ENCODE results near the gene ZBTB20. TPM values are rescaled to one million over a fixed set of nuclear protein-coding genes. Genes with fewer than 3 reads are reported as not detected.

Gene ZBTB20
- total RNA-seq, 2 donors from 2014 or later: 111 to 189 TPM

DNA sequence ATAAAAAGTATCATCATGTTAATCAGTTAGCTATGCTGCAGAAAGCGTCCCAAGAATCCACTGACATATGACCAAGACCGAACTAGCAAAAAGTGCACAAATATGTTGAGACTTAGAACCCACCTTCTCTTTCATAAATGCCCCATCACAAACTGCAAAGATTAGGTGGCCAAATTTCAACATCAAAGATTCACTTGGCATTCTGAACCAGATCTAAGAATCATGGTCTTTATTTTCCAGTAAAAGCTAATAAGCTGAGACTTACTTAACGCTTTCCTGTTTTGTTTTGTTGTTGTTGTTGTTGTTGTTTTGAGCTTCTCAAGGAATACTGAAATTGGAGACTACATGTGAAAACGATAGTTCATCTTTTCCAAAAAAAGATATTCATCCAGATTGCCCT lies 62.4 kb downstream of the ZBTB20 start:
- intact Hi-C loops (cut with DNase I): no loop called here
- H3K27me3 ChIP-seq (replicated peaks; ENCODE audit: insufficient read depth): no peaks in the 10 kb centered on the region
- no peaks in the 10 kb centered on the region for H3K4me1 ChIP-seq (replicated peaks)
- no peak overlapping the region for H3K27ac ChIP-seq
- H3K4me3 ChIP-seq: no peak overlapping the region
- no peaks in the 10 kb centered on the region for H3K36me3 ChIP-seq
- WGBS: 83% methylated on average over 4 of the region's 4 CpGs
- TF ChIP-seq POLR2A (IDR thresholded peaks at IDR 0.05) (no peak), POLR2AphosphoS5 (IDR thresholded peaks at IDR 0.05) (no peak)
- TF ChIP-seq, protein P1, sequence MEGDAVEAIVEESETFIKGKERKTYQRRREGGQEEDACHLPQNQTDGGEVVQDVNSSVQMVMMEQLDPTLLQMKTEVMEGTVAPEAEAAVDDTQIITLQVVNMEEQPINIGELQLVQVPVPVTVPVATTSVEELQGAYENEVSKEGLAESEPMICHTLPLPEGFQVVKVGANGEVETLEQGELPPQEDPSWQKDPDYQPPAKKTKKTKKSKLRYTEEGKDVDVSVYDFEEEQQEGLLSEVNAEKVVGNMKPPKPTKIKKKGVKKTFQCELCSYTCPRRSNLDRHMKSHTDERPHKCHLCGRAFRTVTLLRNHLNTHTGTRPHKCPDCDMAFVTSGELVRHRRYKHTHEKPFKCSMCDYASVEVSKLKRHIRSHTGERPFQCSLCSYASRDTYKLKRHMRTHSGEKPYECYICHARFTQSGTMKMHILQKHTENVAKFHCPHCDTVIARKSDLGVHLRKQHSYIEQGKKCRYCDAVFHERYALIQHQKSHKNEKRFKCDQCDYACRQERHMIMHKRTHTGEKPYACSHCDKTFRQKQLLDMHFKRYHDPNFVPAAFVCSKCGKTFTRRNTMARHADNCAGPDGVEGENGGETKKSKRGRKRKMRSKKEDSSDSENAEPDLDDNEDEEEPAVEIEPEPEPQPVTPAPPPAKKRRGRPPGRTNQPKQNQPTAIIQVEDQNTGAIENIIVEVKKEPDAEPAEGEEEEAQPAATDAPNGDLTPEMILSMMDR (IDR thresholded peaks at IDR 0.05): no peak
- DNase-seq (ENCODE audit: low spot score): no peak
- H3K9me3 ChIP-seq: no peaks in the 10 kb centered on the region

DNA sequence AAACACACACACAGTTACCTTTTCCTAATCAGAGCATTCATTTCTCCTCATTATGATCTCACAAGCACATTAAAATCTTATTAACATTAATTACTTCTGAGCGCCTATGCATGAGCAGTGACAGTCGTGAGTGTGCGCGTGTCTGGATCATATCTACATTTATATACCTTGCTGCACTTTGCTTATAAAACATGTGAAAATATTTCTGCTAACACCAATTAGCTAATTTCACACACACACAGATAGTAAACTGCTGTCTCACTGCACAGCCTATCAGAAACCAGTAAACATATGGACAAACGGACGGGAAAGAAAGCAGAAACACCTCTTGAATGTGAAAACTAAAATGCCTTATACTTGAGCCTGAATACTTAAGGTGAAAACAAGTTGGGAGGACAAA lies 64.8 kb downstream of the ZBTB20 start:
- DNase-seq (ENCODE audit: low spot score): no peak
- WGBS: 84% methylated on average over 6 of the region's 6 CpGs
- Histone ChIP-seq H3K36me3 (no peaks in the 10 kb centered on the region), H3K27ac (no peak overlapping the region), H3K9me3 (no peaks in the 10 kb centered on the region), H3K4me3 (no peak overlapping the region), H3K27me3 (replicated peaks; ENCODE audit: insufficient read depth) (no peaks in the 10 kb centered on the region), H3K4me1 (replicated peaks) (no peaks in the 10 kb centered on the region)
- TF ChIP-seq POLR2A (IDR thresholded peaks at IDR 0.05) (no peak), POLR2AphosphoS5 (IDR thresholded peaks at IDR 0.05) (no peak)
- TF ChIP-seq, protein P1 (IDR thresholded peaks at IDR 0.05): no peak
- intact Hi-C loops (cut with DNase I): no loop called here

DNA sequence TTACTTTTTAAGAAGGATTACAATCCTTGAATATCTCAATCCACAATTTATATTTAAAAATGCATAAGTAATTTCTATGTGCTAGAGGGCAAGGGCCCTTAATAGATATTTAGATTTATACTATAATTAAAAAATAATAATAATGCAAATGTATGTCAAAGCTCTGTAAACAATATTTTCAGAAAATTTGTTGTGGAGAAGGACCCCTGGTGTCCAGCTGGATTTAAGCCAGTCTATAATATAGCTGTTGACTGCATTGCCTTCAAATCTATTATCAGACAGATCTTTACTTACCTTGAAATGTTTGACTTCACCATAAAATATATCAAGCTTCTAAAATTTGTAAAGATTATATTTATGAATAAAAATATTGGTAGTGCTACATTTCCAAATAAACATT lies 65.6 kb downstream of the ZBTB20 start:
- no peak for DNase-seq (ENCODE audit: low spot score)
- no peaks in the 10 kb centered on the region for H3K9me3 ChIP-seq
- H3K4me3 ChIP-seq: no peak overlapping the region
- intact Hi-C loops (cut with DNase I): no loop called here
- no peaks in the 10 kb centered on the region for H3K4me1 ChIP-seq (replicated peaks)
- no peak overlapping the region for H3K27ac ChIP-seq
- TF ChIP-seq POLR2A (IDR thresholded peaks at IDR 0.05): no peak
- TF ChIP-seq, protein P1 (IDR thresholded peaks at IDR 0.05): no peak
- TF ChIP-seq POLR2AphosphoS5 (IDR thresholded peaks at IDR 0.05): no peak
- H3K36me3 ChIP-seq: no peaks in the 10 kb centered on the region
- no peaks in the 10 kb centered on the region for H3K27me3 ChIP-seq (replicated peaks; ENCODE audit: insufficient read depth)

DNA sequence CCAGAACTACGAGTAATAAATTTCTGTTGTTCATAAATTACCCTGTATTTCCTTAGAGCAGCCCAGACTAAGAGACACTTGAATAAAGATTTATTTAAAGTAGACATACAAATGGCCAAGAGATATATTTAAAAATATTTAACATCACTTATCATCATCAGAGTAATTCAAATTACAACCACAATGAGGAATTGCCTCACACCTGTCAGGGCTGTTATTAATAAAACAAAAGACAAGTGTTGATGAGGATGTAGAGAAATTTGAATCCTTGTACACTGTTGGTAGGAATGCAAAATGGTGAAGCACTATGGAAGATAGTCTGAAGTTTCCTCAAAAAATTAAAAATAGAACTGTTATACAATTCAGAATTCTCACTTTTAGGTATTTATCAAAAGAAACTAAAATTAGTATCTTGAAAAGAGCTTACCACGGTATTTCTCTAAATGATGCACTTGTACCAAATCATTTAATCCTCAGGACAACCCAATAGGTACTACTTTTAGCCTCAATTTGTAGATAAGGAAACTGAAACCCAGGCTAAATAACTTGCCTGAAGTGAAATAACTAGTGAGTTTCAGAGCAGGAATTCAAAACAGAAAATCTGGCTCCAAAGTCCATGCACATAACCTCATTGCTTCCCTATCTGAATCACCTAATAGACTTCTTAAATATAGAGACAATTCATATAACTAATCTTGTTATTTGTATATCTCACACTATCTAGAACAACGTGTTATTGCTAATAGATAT lies 69.4 kb downstream of the ZBTB20 start:
- Histone ChIP-seq H3K27me3 (replicated peaks; ENCODE audit: insufficient read depth) (no peaks in the 10 kb centered on the region), H3K4me1 (replicated peaks) (no peaks in the 10 kb centered on the region), H3K27ac (no peak overlapping the region), H3K9me3 (no peaks in the 10 kb centered on the region), H3K36me3 (no peaks in the 10 kb centered on the region), H3K4me3 (no peak overlapping the region)
- intact Hi-C loops (cut with DNase I): no loop called here
- TF ChIP-seq POLR2A (IDR thresholded peaks at IDR 0.05) (no peak), POLR2AphosphoS5 (IDR thresholded peaks at IDR 0.05) (no peak)
- TF ChIP-seq, protein P1 (IDR thresholded peaks at IDR 0.05): no peak
- no peak for DNase-seq (ENCODE audit: low spot score)
- WGBS: 85% methylated on average over 3 of the region's 3 CpGs

DNA sequence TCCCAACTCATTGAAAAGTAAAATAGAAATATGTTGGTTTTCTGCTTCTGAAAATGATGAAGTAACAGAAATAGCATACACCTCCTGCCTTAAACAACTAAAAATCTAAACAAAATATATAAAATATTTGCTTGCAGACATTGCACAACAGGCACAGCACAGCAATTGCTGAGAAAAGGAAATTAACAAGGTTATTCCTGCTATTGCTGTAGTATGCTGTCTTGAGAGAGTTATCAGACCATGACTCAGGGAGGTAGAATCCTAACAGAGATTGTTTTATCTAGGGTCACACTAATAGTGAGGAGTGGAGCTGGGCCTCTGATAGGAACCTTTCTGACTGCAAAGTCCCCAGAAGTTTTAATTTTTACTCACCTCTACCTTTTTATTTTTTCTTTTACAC lies 72.6 kb downstream of the ZBTB20 start:
- H3K9me3 ChIP-seq: no peaks in the 10 kb centered on the region
- H3K4me1 ChIP-seq (replicated peaks): no peaks in the 10 kb centered on the region
- no peaks in the 10 kb centered on the region for H3K36me3 ChIP-seq
- intact Hi-C loops (cut with DNase I): no loop called here
- H3K4me3 ChIP-seq: no peak overlapping the region
- TF ChIP-seq POLR2AphosphoS5 (IDR thresholded peaks at IDR 0.05) (no peak), POLR2A (IDR thresholded peaks at IDR 0.05) (no peak)
- TF ChIP-seq, protein P1 (IDR thresholded peaks at IDR 0.05): no peak
- DNase-seq (ENCODE audit: low spot score): no peak
- H3K27ac ChIP-seq: no peak overlapping the region
- no peaks in the 10 kb centered on the region for H3K27me3 ChIP-seq (replicated peaks; ENCODE audit: insufficient read depth)
